Activated naive CD4-positive, alpha-beta T cell treated with anti-CD3 and anti-CD28 coated beads, Interleukin-2, amount 50 U/mL, for 24 hours (primary cell): ENCODE measurements around the gene NEK8.
"Not testable (repeated sequence)": the region's sequence is repeated elsewhere in the genome, so short reads cannot be mapped to it uniquely, and the experiment has no call there.

Source experiments
- H3K27ac Mint-ChIP-seq: one replicate; pipeline ENCODE4 v1.8.0; 2021; ENCODE audit warnings: mild to moderate bottlenecking, mixed read lengths
- H3K27me3 Mint-ChIP-seq: one replicate; pipeline ENCODE4 v1.8.0; 2021; ENCODE audit warnings: mixed read lengths
- H3K36me3 Mint-ChIP-seq: one replicate; pipeline ENCODE4 v1.8.0; 2021; ENCODE audit warnings: mixed read lengths
- H3K4me1 Mint-ChIP-seq: one replicate; pipeline ENCODE4 v1.8.0; 2021; ENCODE audit warnings: mixed read lengths
- H3K4me3 Mint-ChIP-seq: one replicate; pipeline ENCODE4 v1.8.0; 2021; ENCODE audit warnings: mild to moderate bottlenecking, mixed read lengths
- H3K9me3 Mint-ChIP-seq: one replicate; pipeline ENCODE4 v1.8.0; 2021; ENCODE audit warnings: mixed read lengths

NEK8 gene

DNA sequence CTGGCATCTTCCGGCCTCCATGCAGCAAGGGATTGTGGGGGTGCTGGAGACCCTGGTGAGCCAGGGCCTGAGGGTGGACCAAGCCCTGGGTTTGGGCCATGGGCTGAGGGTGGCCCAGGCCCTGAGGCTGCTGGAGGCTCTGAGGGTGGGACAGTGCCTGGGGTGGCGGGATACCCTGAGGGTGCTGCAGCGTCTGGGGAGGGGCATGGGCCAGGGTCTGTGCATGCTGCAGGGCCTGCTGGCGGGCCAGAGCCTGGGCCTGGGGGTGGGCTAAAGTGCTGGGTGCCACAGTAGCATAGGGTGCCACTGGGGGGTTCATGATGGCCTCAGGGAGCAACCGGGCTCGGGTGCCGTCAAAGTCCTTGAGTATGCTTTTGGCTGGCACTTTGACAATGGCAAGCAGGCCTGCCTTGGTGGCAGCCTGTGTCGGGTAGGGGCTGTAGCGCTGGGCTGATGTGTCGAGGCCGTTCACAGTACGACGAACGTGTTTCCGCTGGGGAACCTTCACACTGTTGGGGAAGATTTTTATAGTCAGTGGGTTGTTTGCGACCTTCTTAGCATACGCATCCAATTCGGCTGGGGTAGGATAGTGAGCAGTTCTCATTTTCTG, 30.8 kb downstream of the NEK8 start:
- no peak overlapping the region for H3K27ac Mint-ChIP-seq

DNA sequence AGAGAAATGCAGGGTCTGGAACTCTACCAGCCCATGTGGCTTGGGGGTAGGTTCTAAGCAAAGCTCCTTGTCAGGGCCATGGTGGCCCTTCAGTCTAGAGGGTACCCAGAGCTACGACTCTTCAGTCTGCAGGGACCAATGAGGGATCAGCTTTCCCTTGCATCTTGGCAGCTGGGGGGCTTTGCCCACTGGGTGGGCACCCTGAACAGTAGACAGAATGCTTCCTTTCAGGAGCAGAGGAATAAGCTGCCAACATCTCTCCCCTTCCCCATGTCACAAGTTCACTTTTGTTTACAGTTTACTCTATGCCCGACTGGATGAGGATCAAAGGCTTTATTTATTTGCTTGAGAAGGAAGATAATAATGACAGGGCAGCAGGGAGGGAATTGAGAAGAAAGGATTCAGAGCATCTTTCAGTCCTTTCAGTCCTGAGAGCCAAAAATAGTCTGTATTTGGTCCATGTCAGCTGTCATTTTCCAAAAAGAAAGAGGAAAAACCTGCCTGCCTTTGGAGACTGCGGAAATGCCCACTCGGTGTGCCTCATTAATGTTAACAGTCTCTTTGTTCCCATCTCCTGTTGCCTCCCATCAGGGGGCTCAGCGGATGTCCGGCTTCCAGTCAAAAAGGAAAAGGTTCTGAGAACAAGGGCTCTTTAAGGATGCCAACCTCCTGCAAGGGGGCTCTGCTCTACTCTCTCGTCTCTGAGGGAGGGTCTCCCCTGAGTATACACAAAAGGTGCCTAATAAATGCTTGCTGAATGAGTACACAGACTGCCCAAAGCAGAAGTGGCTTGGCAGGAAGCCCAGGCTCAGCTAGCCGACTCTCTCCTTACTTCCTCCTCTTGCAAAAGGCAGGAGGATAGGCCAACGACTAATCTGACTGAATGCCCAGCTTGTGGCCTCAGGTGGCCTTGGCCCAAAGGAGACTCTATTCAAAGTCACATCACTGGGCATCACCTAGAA, 32.3 kb downstream of the NEK8 start:
- peaks cover 15% of the 10 kb centered on the region for H3K36me3 Mint-ChIP-seq
- no peak overlapping the region for H3K27ac Mint-ChIP-seq
- H3K4me1 Mint-ChIP-seq, result peaks cover 7% of the 10 kb centered on the region
- no peak overlapping the region for H3K4me3 Mint-ChIP-seq
- H3K9me3 Mint-ChIP-seq, result no peaks in the 10 kb centered on the region
- H3K27me3 Mint-ChIP-seq, result no peaks in the 10 kb centered on the region

More for the DNA sequence above, 30.8 kb downstream of the NEK8 start:
- Mint-ChIP-seq H3K36me3 (peaks cover 15% of the 10 kb centered on the region), H3K4me3 (no peak overlapping the region), H3K4me1 (peaks cover 7% of the 10 kb centered on the region), H3K27me3 (no peaks in the 10 kb centered on the region), H3K9me3 (no peaks in the 10 kb centered on the region)

DNA sequence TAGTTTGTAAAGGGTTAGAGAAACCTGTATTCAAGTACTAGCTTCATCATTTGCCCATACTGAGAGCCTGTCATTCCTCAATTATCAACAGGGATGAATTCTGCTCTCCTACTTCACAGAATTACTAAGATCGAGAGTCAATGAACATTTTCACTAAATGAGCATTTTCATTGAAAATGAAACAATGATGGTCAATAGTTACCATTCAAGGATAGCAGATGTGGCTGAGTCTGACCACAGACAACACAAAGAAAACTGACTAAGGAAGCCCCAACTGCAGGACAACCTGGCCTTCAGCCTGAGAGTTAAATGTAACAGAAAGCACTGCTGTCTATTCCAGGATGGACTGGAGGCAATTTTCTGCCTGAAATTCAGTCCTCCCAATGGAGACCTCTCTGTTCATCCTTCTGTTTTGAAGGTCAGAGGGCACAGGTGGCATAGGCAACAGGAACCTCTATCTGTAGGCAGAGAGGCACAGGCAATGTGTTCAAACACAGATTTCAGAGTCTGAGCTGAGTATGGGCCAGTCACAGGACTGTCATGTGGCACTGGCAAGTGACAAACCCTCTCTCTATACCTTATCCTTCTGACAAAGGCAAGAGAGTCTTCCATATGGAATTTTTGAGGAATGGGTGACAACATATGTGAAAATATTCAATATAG, 34.7 kb downstream of the NEK8 start:
- Mint-ChIP-seq H3K36me3 (peaks cover 7% of the 10 kb centered on the region), H3K27me3 (no peaks in the 10 kb centered on the region), H3K27ac (peak overlapping the region; percentile 55), H3K9me3 (no peaks in the 10 kb centered on the region), H3K4me3 (no peak overlapping the region), H3K4me1 (peaks cover 7% of the 10 kb centered on the region)

DNA sequence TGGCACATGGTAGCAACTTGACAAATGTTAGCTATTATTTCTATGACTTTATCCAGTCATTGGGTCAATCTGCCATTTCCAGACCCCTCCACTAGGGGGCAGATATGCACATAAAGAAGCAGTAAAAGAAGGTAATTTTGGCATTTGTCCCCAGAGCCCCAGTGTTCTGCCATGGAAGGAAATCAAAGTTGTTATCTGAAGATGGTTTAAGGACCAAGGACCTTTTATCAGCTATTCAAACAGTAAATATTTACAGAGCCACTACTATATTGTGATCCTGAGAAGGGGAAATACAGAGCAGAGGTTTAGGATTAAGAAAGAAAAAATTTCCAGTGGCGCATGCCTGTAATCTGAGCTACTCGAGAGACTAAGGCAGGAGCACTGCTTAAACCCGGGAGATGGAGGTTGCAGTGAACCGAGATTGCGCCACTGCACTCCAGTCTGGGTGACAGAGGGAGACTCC, 35.2 kb downstream of the NEK8 start:
- H3K27ac Mint-ChIP-seq, result peak overlapping the region; percentile 86
- H3K4me1 Mint-ChIP-seq, result peaks cover 7% of the 10 kb centered on the region
- no peaks in the 10 kb centered on the region for H3K27me3 Mint-ChIP-seq
- no peak overlapping the region for H3K4me3 Mint-ChIP-seq
- peaks cover 7% of the 10 kb centered on the region for H3K36me3 Mint-ChIP-seq
- H3K9me3 Mint-ChIP-seq, result no peaks in the 10 kb centered on the region

DNA sequence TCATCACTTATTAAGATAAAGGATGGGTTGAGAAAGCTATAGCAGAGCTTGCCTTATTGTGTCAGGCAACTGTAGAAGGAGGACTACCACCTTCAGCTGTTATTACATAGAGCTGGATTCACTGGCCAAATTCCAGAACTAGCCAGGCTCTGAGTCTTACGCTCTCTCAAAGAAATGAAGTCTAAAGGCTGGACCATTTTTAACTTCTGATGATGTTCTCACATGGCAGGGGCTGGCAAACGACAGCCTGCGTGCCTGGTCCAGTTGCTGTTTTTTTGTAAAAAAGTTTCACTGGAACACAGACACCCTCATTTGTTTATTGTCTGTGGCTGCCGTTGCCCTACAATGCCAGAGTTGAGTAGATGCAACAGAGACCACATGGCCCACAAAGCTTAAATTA, 36.5 kb downstream of the NEK8 start:
- no peak overlapping the region for H3K4me3 Mint-ChIP-seq
- H3K4me1 Mint-ChIP-seq, result peaks cover 14% of the 10 kb centered on the region
- H3K27ac Mint-ChIP-seq, result peak overlapping the region; percentile 37
- peaks cover 2% of the 10 kb centered on the region for H3K36me3 Mint-ChIP-seq
- no peaks in the 10 kb centered on the region for H3K27me3 Mint-ChIP-seq
- no peaks in the 10 kb centered on the region for H3K9me3 Mint-ChIP-seq

DNA sequence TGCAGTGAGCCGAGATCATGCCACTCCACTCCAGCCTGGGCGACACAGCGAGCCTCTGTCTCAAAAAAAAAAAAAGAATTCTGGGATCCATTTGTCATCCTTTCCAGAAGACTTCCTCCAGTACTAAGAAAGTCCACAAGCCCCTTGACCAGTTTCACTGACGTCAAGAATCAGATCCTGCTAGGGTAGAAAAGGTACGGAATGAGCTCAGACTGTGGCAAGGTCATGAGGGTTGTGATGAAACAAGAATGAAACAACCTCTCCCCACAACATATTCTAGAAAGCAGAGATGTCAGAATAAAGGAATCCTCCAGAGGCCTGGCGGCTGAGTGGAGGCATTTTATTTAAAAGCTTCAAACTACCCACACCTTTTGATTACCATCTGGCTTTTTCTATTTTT, 45.1 kb downstream of the NEK8 start:
- H3K27me3 Mint-ChIP-seq, result no peaks in the 10 kb centered on the region

DNA sequence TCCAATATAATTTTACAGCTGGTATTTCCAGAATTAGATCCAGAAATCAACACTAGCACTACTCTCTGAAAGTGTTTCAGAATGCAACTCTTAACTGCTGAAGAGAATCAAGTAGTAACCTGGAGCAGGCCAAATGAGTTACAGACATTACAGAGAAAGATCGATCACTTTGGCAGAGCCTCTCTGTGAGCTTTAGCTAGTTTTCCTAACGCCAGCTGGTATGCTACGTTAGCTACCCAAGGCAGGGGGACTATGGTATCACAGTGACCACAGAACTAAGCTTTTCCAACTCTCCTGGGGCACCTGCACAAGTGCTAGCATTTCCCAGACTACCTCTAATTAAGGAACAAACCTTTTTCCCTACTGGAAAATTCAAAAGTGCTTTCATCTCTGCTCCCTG, 45.6 kb downstream of the NEK8 start:
- Mint-ChIP-seq H3K4me3 (no peak overlapping the region), H3K36me3 (peaks cover 3% of the 10 kb centered on the region), H3K4me1 (peaks cover 36% of the 10 kb centered on the region), H3K27me3 (no peaks in the 10 kb centered on the region), H3K27ac (no peak overlapping the region), H3K9me3 (no peaks in the 10 kb centered on the region)

More for the DNA sequence above, 45.1 kb downstream of the NEK8 start:
- Mint-ChIP-seq H3K4me3 (no peak overlapping the region), H3K9me3 (no peaks in the 10 kb centered on the region), H3K27ac (no peak overlapping the region), H3K36me3 (no peaks in the 10 kb centered on the region), H3K4me1 (peaks cover 31% of the 10 kb centered on the region)

DNA sequence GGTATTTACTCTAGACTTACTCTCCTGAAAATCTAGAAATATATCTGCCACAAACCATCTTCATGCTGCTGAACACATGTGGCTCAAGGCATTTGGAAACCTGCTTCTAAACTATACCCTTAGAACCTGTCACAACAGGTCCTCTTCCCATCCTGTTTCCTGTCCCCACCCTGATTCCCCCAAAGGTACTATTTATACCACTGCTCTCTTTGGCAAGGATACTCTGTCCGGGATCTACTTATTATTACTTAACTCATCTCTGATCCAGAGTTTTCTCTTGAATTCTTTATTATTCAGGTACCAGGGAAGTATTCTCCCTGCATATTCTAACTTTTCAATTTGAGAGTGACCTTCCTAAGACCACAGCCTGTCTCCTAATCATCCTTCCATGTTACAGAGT, 48.6 kb downstream of the NEK8 start:
- Mint-ChIP-seq H3K9me3 (no peaks in the 10 kb centered on the region), H3K27ac (peak overlapping the region; percentile 78), H3K36me3 (peaks cover 11% of the 10 kb centered on the region), H3K27me3 (no peaks in the 10 kb centered on the region), H3K4me3 (no peak overlapping the region), H3K4me1 (peaks cover 42% of the 10 kb centered on the region)

DNA sequence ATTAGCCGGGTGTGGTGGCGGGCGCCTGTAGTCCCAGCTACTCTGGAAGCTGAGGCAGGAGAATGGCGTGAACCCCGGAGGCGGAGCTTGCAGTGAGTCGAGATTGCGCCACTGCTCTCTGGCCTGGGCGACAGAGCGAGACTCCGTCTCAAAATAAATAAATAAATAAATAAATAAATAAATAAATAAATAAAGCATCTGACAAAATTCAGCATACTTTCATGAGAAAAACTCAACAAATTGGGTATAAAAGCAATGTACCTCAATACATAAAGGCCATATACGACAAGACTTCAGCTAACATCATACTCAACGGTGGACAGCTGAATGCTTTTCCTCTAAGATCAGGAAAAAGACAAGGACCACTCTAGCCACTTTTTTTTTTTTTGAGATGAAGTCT, 51.0 kb downstream of the NEK8 start:
- Mint-ChIP-seq H3K4me1 (peaks cover 42% of the 10 kb centered on the region), H3K36me3 (peaks cover 11% of the 10 kb centered on the region)
- not testable (repeated sequence) for H3K9me3 Mint-ChIP-seq, H3K4me3 Mint-ChIP-seq, H3K27ac Mint-ChIP-seq, H3K27me3 Mint-ChIP-seq

DNA sequence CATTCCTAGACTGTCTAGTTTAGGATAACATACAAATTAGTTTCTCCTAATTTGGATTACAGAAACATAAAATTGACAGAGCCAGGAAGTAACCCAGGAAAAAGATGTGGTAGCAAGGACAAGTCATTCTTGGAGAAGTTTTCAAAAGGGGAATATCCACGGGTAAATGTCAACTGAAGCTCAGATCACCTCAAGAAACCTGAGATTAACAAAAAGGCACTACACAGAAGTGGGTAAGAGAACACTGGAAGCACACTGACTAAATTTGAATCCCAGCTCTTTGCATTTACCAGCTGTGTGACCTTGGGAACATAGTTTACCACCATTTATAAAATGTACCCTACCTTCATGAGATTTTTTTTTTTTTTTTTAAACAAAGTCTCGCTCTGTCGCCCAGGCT, 54.6 kb downstream of the NEK8 start:
- peaks cover 11% of the 10 kb centered on the region for H3K36me3 Mint-ChIP-seq

DNA sequence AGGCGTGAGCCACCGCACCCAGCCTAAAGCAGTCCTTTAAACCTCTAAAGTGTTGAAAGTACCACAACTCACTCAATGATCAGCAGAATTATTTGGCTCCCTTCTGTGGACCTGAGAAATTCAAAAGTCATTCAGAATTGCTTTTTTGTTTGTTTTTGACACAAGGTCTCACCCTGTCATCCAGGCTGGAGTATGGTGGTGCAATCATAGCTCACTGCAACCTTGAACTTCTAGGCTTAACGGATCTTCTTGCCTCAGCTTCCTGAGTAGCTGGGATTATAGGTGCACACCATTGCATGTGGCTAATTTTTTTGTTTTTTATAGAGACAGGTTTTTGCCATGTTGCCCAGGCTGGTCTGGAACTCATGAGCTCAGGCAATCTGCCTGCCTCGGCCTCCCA, 59.5 kb downstream of the NEK8 start:
- no peak overlapping the region for H3K27ac Mint-ChIP-seq
- H3K4me1 Mint-ChIP-seq, result peaks cover 25% of the 10 kb centered on the region
- H3K9me3 Mint-ChIP-seq, result no peaks in the 10 kb centered on the region

More for the DNA sequence above, 54.6 kb downstream of the NEK8 start:
- Mint-ChIP-seq H3K27me3 (no peaks in the 10 kb centered on the region), H3K9me3 (no peaks in the 10 kb centered on the region), H3K4me1 (peaks cover 24% of the 10 kb centered on the region), H3K4me3 (no peak overlapping the region), H3K27ac (no peak overlapping the region)

More for the DNA sequence above, 59.5 kb downstream of the NEK8 start:
- Mint-ChIP-seq H3K4me3 (no peak overlapping the region), H3K36me3 (no peaks in the 10 kb centered on the region), H3K27me3 (no peaks in the 10 kb centered on the region)
